Calu3 (cell line): ENCODE results near the gene TSPO2. TPM values are rescaled to one million over a fixed set of nuclear protein-coding genes. Genes with fewer than 3 reads are reported as not detected.
"Not testable (repeated sequence)": the region's sequence is repeated elsewhere in the genome, so short reads cannot be mapped to it uniquely, and the experiment has no call there.

Source experiments
- BruUV-seq: library from RNA; stranded (reverse); fragments of 400-500 nt; replicated peaks from 2 replicates; lab custom pipeline; 2021; lab: Mats Ljungman, UMichigan
- CTCF ChIA-PET: fragments of 300-600 bp; sonication (Branson Sonifier 250); formaldehyde crosslinking; loops from one replicate; lab custom pipeline; 2022; ENCODE audit warnings: antibody characterized with exemption; lab: Charles Lee
- DNase-seq: peaks from one replicate; pipeline ENCODE4 v3.0.0; 2022
- H3K27ac Mint-ChIP-seq: one replicate; pipeline ENCODE4 v1.8.0; 2022; ENCODE audit warnings: mixed read lengths; ENCODE audit not compliant: unreplicated experiment
- H3K27me3 Mint-ChIP-seq: one replicate; pipeline ENCODE4 v1.8.0; 2022; ENCODE audit warnings: mixed read lengths; ENCODE audit not compliant: unreplicated experiment
- H3K36me3 Mint-ChIP-seq: one replicate; pipeline ENCODE4 v1.8.0; 2022; ENCODE audit warnings: mild to moderate bottlenecking, moderate library complexity, mixed read lengths; ENCODE audit not compliant: insufficient read depth, unreplicated experiment
- H3K4me1 Mint-ChIP-seq: one replicate; pipeline ENCODE4 v1.8.0; 2022; ENCODE audit warnings: mild to moderate bottlenecking, low read depth, mixed read lengths; ENCODE audit not compliant: unreplicated experiment
- H3K4me3 Mint-ChIP-seq: one replicate; pipeline ENCODE4 v1.8.0; 2022; ENCODE audit warnings: mild to moderate bottlenecking, low read depth, moderate library complexity, mixed read lengths; ENCODE audit not compliant: unreplicated experiment
- H3K9me3 Mint-ChIP-seq: one replicate; pipeline ENCODE4 v1.8.0; 2022; ENCODE audit warnings: low read depth, mixed read lengths; ENCODE audit not compliant: unreplicated experiment
- CTCF ChIP-seq: fragments of 200-600 bp; IDR thresholded peaks from one replicate; pipeline ENCODE4 v1.8.0; 2022; ENCODE audit warnings: antibody characterized with exemption; ENCODE audit not compliant: unreplicated experiment
- intact Hi-C: fragments of 100-400 bp; cut with micrococcal nuclease; formaldehyde crosslinking; loops from one replicate; pipeline ENCODE4 v1.10.0; 2022; ENCODE audit not compliant: unreplicated experiment
- total RNA-seq: library from RNA; stranded (reverse); gene quantifications from 2 replicates; pipeline ENCODE4 v1.2.3, GENCODE V29; 2022

The TSPO2 gene
- total RNA-seq, 1 experiment from 2014 or later = not detected

DNA sequence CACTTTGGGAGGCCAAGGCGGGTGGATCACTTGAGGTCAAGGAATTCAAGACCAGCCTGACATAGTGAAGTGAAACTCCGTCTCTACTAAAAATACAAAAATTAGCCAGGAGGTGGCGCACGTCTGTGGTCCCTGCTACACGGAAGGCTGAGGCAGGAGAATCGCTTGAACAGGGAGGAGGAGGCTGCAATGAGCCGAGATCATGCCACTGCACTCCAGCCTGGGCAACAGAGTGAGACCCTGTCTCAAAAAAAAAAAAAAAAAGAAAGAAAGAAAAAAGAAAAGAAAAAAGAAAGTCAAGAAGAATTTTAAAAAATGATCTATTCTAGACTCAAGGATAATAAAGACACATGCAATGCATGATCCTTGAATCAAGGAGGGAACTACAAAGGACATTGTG, 36.0 kb upstream of the TSPO2 start:
- CTCF ChIA-PET, H3K36me3 Mint-ChIP-seq, H3K27ac Mint-ChIP-seq, H3K4me1 Mint-ChIP-seq, BruUV-seq, H3K9me3 Mint-ChIP-seq, H3K27me3 Mint-ChIP-seq, H3K4me3 Mint-ChIP-seq: not testable (repeated sequence)
- intact Hi-C loops = loop anchor here (1.0 kb wide), 3 partner anchors 22 to 60 kb away; partner anchors contain the start of gene UNC5CL
- peak; percentile 84 for DNase-seq
- TF ChIP-seq CTCF = peak; percentile 64

DNA sequence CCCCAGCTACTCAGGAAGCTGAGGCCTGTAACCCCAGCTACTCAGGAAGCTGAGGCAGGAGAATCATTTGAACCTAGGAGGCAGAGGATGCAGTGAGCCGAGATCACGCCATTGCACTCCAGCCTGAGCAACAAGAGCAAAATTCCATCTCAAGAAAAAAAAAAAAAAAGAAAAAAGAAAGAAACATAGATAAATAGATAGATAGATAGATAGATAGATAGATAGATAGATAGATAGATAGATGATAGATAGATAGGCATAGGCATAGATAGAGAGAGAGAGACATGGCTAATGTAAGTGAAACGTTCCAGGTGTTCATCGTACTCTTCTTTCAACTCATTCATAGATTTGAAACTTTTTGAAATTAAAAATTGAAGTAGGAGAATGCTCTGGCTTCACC, 35.3 kb upstream of the TSPO2 start:
- H3K36me3 Mint-ChIP-seq, H3K27me3 Mint-ChIP-seq, H3K27ac Mint-ChIP-seq, H3K9me3 Mint-ChIP-seq, H3K4me1 Mint-ChIP-seq, DNase-seq, CTCF ChIA-PET, H3K4me3 Mint-ChIP-seq, BruUV-seq: not testable (repeated sequence)
- intact Hi-C loops = loop anchor here (1.0 kb wide), 3 partner anchors 21 to 59 kb away; partner anchors contain the start of gene UNC5CL

GRCh38 chr6:41008011-41008410, 34.3 kb upstream of the TSPO2 start:
- Mint-ChIP-seq H3K36me3 (no peaks in the 10 kb centered on the region), H3K4me1 (peaks cover 7% of the 10 kb centered on the region), H3K9me3 (peaks cover 3% of the 10 kb centered on the region), H3K27me3 (no peaks in the 10 kb centered on the region), H3K27ac (no peak overlapping the region), H3K4me3 (no peak overlapping the region)
- CTCF ChIA-PET = no interaction called here
- intact Hi-C loops = no loop called here
- no TSS peak for BruUV-seq
- no peak for DNase-seq
- no peak for TF ChIP-seq CTCF

DNA sequence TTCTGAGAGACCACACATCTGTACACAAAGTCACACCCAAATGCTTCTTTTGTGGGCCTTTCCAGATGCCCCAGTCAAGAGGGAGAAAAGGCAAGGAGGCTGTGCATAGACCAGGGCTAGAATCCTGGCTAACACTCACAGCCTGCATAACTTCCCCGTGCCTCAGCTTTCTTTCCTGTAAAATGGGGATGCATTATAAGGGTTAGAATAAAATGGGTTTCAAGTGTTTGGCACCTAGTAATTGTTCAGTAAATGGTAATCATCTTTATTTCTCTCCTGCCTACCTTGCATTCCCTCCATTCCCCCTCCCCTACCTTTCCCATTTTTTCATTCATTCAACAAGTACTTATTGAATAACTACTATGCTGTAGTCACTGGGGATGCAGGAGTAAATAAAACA, 32.6 kb upstream of the TSPO2 start:
- BruUV-seq = no TSS peak
- no peaks in the 10 kb centered on the region for H3K36me3 Mint-ChIP-seq
- H3K4me3 Mint-ChIP-seq = no peak overlapping the region
- H3K27me3 Mint-ChIP-seq = no peaks in the 10 kb centered on the region
- CTCF ChIA-PET = interaction anchor here (1.2 kb wide), 1 partner anchor 12 kb away, joined by 4 read pairs; no protein-coding TSS in a partner anchor
- TF ChIP-seq CTCF = no peak
- no peak for DNase-seq
- H3K4me1 Mint-ChIP-seq = peaks cover 17% of the 10 kb centered on the region
- peaks cover 3% of the 10 kb centered on the region for H3K9me3 Mint-ChIP-seq
- H3K27ac Mint-ChIP-seq = no peak overlapping the region
- intact Hi-C loops = no loop called here

DNA sequence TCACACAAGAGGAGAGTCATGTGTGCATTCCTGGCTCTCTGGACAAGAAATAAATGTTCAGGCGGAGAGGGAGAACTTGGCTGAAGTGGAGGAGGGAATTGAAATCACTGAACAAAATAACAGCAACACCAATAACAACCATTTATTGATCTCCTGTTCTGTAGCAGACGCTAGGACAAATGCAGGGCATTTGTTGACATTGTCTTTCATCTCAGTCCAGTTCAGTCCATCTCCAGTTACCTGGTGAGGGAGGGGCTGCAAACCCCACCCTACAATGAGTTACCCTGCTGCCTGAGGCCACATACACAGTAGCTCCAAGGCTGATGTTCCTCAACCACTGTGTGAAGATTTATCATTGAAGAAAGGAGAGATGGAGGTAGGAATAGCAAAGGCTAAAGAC, 30.6 kb upstream of the TSPO2 start:
- TF ChIP-seq CTCF = no peak
- Mint-ChIP-seq H3K36me3 (no peaks in the 10 kb centered on the region), H3K9me3 (peaks cover 3% of the 10 kb centered on the region), H3K27me3 (no peaks in the 10 kb centered on the region), H3K4me3 (no peak overlapping the region), H3K4me1 (peaks cover 17% of the 10 kb centered on the region), H3K27ac (no peak overlapping the region)
- BruUV-seq = no TSS peak
- intact Hi-C loops = no loop called here
- DNase-seq = no peak
- CTCF ChIA-PET = no interaction called here
